Measurements from ENCODE around the gene C1orf74.

Gene C1orf74

GRCh38 chr1:209772126-209772525 lies 12.2 kb downstream of the C1orf74 start:
- DNase-seq (ENCODE audit: low read depth, low spot score): no peak

DNA sequence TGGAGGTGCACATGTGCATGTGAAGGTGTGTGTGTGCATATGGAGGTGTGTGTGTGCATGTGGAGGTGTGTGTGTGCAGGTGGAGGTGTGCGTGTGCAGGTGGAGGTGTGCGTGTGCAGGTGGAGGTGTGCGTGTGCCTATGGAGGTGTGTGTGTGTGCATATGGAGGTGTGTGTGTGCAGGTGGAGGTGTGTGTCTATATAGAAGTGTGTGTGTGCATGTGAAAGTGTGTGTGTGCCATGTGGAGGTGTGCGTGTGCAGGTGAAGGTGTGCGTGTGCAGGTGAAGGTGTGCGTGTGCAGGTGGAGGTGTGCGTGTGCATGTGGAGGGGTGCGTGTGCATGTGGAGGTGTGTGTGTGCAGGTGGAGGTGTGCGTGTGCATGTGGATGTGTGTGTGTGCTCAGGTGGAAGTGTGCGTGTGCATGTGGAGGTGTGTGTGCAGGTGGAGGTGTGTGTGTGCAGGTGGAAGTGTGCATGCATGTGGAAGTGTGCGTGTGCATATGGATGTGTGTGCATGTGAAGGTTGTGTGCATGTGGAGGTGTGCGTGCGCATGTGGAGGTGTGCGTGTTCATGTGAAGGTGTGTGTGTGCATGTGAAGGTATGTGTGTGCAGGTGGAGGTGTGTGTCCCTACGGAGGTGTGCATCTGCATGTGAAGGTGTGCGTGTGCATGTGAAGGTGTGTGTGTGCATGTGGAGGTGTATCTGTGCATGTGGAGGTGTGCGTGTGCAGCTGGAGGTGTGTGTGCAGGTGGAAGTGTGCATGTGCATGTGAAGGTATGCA lies 13.5 kb downstream of the C1orf74 start:
- DNase-seq (ENCODE audit: low read depth, low spot score): no peak

DNA sequence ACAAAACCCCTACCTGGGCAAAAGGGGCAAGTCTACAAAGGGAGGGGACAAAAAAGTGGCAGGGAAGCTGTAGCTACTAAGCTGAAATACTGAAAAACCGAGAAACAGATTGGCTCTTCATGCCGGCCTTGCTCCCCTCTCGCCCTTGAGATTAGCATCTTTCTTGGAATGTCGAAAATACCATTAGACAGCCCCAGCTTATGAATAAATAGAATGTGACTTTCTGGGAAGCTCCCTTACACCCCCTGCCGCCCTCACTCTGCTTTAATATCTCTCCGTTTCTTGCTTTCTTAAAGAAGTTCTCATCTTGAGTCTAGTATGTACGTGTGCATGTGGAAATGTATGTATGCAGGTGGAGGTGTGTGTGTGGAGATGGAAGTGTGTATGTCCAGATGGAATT lies 14.4 kb downstream of the C1orf74 start:
- DNase-seq (ENCODE audit: low read depth, low spot score): peak; percentile 20

GRCh38 chr1:209769171-209769904 lies 15.0 kb downstream of the C1orf74 start:
- peak; percentile 93 for DNase-seq (ENCODE audit: low read depth, low spot score)

- DNase-seq (ENCODE audit: low read depth, low spot score): no peak
Measured at GRCh38 chr1:209768354-209768774, 16.0 kb downstream of the C1orf74 start.

GRCh38 chr1:209767706-209768105 lies 16.7 kb downstream of the C1orf74 start:
- DNase-seq (ENCODE audit: low read depth, low spot score): no peak

DNA sequence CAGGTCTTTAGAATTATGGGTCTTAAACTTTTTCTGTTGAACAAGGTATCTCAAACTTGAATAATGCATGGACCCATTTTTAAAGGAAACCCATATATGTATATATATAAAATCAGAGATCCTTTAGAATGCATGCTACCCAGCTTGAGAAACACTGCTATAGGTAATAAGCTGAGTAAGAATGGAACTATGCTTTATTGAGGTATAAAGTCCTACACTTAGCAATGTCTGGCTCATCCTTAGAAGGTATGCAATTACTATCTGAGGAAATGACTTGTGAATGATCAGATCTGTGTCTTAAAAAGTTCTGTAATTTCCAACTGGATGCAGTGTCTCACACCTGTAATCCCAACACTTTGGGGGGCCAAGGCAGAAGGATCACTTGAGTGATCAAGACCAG lies 17.3 kb downstream of the C1orf74 start:
- no peak for DNase-seq (ENCODE audit: low read depth, low spot score)

DNA sequence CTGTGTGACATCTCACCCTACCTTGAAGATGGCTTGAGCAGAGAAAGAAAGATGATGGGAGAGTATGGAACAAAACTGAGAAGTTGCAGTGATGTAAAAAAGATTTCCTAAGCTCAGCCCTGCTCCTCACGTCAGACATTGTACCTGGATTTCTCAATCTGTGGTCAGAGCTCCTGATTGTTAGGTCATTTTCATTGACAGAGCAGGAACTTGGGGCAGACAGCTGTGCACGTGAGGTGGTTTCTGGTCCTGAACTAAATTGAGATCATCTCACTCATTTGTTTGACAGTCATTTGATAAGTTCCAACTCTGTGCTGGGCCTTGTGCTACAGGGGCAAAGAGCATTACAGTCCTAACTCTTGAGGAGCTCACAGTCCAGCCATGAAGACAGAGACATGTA lies 18.3 kb downstream of the C1orf74 start:
- no peak for DNase-seq (ENCODE audit: low read depth, low spot score)

GRCh38 chr1:209761011-209761635 lies 23.2 kb downstream of the C1orf74 start:
- DNase-seq (ENCODE audit: low read depth, low spot score): no peak

DNA sequence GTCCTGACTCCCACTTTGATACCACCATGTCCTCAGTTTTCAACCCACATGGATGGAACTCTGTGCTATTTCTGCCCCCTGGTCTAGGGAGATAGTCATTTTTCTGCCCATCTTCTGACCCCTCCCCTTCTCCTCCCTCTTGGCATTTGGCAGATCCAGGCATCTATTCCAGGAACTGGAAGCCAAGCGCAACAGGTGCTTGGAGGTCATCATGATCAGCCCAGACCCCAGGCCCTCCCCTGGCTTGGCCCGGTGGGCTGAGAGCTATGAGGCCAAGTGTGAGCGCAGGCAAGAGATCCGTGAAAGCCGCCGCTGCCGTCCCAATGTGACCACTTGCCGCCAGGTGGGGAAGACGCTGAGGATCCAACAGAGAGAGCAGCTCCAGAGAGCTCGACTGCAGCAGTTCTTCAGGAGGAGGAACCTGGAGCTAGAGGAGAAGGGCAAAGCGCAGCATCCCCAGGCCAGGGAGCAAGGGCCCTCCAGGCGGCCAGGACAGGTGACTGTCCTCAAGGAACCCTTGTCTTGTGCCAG lies 24.5 kb downstream of the C1orf74 start:
- no peak for DNase-seq (ENCODE audit: low read depth, low spot score)

DNA sequence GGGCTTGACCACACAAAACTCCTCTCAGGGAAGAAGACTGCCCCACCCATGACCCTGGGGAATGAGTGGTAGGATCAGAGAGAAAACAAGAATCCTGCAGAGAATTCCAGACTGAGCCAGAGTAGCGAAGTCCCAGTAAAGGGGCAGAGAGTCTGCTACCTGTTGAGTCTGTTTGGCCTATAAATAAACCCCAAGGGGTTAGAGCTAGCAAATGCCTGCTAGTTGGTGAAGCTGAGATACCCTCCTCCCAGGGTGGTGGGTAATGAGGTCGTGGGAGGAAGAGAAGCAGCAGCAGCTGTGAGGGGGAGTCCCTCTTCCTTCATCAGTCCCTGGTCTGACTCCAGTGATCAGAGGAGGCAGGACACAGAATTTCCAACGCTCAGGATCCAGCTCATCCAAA lies 26.0 kb downstream of the C1orf74 start:
- DNase-seq (ENCODE audit: low read depth, low spot score): no peak

DNA sequence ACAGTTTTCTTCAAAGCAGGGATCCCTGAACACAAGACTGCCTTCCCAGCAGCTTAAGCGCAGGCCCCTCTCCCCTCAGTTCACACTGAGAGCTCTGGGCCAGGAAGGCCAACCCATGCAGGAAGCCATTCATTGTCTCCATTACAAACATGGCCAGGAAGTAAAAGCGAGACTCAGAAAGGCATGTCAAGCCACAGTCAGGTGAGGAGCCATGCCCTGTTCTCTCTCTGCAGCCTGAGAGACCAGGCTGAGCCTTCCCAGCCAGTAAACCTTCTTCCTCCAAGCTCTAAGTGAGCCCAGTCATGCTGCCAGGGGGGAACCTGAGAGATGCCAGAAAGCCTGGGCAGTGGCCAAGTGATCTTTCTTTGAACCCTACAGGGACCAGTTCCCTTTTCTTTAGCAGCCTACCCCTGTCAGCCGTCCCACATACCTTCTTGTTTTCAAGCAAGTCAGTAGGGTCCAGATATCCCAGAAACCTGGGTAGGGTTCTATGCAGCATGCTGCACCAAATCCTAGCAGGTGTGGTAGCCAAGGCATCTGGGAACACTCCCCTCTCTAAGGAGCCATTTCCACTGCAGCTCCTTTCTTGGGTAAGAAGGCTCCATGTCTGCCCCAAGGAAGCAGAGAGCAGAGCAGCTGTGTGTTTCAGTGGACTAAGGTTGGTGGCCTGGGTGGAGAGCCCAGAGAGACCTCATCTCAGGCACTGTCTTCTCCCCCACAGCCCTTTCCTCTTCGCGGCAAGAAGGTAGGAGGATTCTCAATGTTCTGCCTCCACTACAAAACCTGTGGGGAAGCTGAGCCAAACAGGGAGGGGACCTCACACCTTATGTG lies 27.5 kb downstream of the C1orf74 start:
- DNase-seq (ENCODE audit: low read depth, low spot score): no peak

DNA sequence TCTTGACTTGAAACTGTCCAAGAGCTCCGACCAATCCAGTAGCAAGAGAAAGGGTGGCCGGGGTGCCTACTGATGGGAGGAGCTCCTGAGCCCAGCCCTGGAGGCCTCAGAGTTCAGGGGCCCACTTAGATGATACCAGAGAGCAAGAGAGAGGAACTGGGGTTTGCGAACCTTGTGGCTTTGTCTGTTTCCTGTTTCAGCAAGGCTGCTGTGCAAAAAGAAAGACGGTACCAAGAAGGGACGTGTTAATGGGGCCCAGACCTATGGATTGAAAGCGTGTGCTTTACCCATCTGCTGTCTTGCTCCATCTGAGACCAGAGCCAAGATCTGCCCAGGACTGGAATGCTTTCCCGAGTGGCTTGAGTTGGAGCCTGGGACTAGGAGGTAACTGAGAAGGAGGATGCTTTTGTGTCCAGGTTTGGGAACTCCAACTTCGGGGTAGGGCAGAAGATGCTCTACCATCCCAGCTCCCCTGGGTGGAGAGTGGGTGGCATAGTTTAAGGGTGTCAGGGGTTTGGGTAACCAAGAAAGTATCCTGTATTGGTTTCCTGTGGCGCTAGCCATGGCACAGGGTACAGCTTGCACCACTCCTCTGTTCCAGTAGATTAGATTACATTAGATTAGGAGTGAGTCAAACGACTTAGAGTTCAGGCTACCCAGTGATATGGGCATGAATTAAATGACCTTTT lies 28.3 kb downstream of the C1orf74 start, which contains the start of gene TRAF3IP3:
Gene TRAF3IP3, plus strand, starts transcription at position 128 of the 689 bp plus-strand sequence. CDS start 3,987 bp downstream, outside the sequence.
- DNase-seq (ENCODE audit: low read depth, low spot score): no peak

GRCh38 chr1:209755256-209755655 lies 29.1 kb downstream of the C1orf74 start:
- no peak for DNase-seq (ENCODE audit: low read depth, low spot score)

DNA sequence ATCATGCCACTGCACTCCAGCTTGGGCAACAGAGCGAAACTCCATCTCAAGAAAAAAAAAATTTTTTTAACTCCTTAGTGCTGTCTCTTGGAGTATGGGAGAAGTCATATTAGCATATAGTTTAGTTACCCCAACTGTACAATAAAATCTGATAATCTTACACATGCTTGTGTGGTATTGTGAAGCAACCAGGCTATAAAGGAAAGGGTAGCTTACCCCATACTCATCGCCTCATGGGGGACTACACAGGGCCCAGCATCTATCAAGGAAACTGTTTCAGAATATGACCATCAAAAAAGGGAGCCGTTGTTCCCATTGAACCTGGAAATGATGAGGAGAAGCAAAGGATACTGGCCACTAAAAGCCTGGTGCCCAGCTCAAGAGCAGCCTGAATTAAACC lies 31.5 kb downstream of the C1orf74 start:
- DNase-seq (ENCODE audit: low read depth, low spot score): no peak

- no peak for DNase-seq (ENCODE audit: low read depth, low spot score)
Measured at GRCh38 chr1:209751627-209752231, 32.6 kb downstream of the C1orf74 start.

DNA sequence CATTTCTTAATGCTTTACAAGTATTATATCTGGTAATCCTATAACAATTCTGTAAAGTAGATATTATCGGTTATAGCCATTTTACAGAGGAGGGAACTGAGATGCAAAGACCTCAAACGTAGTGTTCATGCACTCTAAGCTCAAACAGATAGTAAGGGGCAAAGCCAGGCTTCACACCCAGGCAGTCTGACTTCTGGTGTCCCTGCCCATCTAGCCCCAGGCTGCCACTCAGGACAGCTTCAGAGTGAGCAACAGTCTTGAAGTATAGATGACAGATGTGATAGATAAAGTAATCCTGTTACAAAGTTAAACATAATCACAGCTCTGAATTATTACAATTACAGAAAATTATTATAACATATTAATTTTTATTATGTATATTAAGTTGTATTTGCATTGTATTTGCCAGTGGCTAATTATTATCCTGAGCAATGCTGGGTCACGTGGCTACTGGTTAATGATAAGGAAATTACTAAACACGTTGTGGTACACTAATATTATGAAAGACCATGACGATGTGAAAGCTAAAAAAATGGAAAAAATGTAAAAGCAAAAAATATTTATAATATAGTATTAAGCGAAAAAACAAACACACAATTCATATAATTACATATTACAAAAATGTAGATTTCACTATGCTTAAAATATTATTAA lies 34.6 kb downstream of the C1orf74 start:
- DNase-seq (ENCODE audit: low read depth, low spot score): no peak

DNA sequence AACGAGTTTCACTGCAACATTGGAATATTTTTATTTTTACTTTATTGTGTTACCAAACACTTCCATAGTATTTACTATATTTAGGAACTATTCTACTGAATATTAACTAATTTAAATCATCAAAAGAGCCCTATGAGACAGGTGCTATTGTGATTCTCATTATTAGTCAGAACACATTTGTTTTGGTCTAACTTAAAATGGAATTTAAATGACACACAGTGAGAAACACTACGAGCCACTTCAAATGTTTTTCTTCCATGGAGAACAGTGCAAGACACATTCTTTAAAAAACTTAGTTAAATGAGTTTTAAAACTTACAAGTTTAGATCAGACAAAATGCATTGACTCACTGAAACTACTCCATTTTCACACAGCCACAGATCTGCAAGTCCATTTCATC lies 35.2 kb downstream of the C1orf74 start:
- DNase-seq (ENCODE audit: low read depth, low spot score): no peak

- no peak for DNase-seq (ENCODE audit: low read depth, low spot score)
Measured at GRCh38 chr1:209748620-209749019, 35.7 kb downstream of the C1orf74 start.

Measured in smooth muscle cell of the brain vasculature (primary cell).